ENCODE measurements around the gene HTRA1. TPM values are rescaled to one million over a fixed set of nuclear protein-coding genes. Genes with fewer than 3 reads are reported as not detected.

HTRA1 gene
- total RNA-seq, 1 donor from 2014 or later, result not detected

GRCh38 chr10:122445469-122445868, 15.9 kb upstream of the HTRA1 start:
- ATAC-seq (ENCODE audit: low read depth), result no peak
- DNase-seq, result no peak
- POLR2A ChIA-PET, result no interaction called here
- peaks cover 18% of the 10 kb centered on the region for H3K27me3 Mint-ChIP-seq
- TF ChIP-seq CTCF (IDR thresholded peaks at IDR 0.05), result no peak
- H3K36me3 Mint-ChIP-seq (ENCODE audit: low read depth), result no peaks in the 10 kb centered on the region
- CTCF ChIA-PET, result no interaction called here
- no peak overlapping the region for H3K27ac Mint-ChIP-seq
- intact Hi-C loops (cut with micrococcal nuclease), result no loop called here
- H3K4me1 Mint-ChIP-seq, result no peaks in the 10 kb centered on the region
- H3K9me3 Mint-ChIP-seq, result peaks cover under 1% of the 10 kb centered on the region
- no peak overlapping the region for H3K4me3 Mint-ChIP-seq

GRCh38 chr10:122445904-122446303, 15.4 kb upstream of the HTRA1 start:
- DNase-seq, result no peak
- H3K36me3 Mint-ChIP-seq (ENCODE audit: low read depth), result no peaks in the 10 kb centered on the region
- ATAC-seq (ENCODE audit: low read depth), result no peak
- no peak overlapping the region for H3K27ac Mint-ChIP-seq
- intact Hi-C loops (cut with micrococcal nuclease), result no loop called here
- peaks cover 18% of the 10 kb centered on the region for H3K27me3 Mint-ChIP-seq
- TF ChIP-seq CTCF (IDR thresholded peaks at IDR 0.05), result no peak
- H3K9me3 Mint-ChIP-seq, result no peaks in the 10 kb centered on the region
- ChIA-PET POLR2A (no interaction called here), CTCF (no interaction called here)
- H3K4me1 Mint-ChIP-seq, result no peaks in the 10 kb centered on the region
- no peak overlapping the region for H3K4me3 Mint-ChIP-seq

GRCh38 chr10:122446668-122447423, 14.5 kb upstream of the HTRA1 start:
- CTCF ChIA-PET, result no interaction called here

GRCh38 chr10:122448600-122448999, 12.8 kb upstream of the HTRA1 start:
- H3K4me3 Mint-ChIP-seq, result no peak overlapping the region
- H3K36me3 Mint-ChIP-seq (ENCODE audit: low read depth), result no peaks in the 10 kb centered on the region
- POLR2A ChIA-PET, result no interaction called here
- H3K27me3 Mint-ChIP-seq, result peaks cover 25% of the 10 kb centered on the region
- DNase-seq (no peak), ATAC-seq (ENCODE audit: low read depth) (no peak)
- no peaks in the 10 kb centered on the region for H3K9me3 Mint-ChIP-seq
- intact Hi-C loops (cut with micrococcal nuclease), result no loop called here
- H3K27ac Mint-ChIP-seq, result no peak overlapping the region
- TF ChIP-seq CTCF (IDR thresholded peaks at IDR 0.05), result no peak
- CTCF ChIA-PET, result interaction anchor here (2.1 kb wide), 1 partner anchor 13 kb away, joined by 4 read pairs; no protein-coding TSS in a partner anchor
- no peaks in the 10 kb centered on the region for H3K4me1 Mint-ChIP-seq

More at GRCh38 chr10:122446668-122447423, 14.5 kb upstream of the HTRA1 start:
- POLR2A ChIA-PET, result no interaction called here
- intact Hi-C loops (cut with micrococcal nuclease), result no loop called here
- Mint-ChIP-seq H3K36me3 (ENCODE audit: low read depth) (no peaks in the 10 kb centered on the region), H3K27me3 (peaks cover 25% of the 10 kb centered on the region), H3K9me3 (no peaks in the 10 kb centered on the region), H3K4me3 (no peak overlapping the region), H3K27ac (no peak overlapping the region), H3K4me1 (no peaks in the 10 kb centered on the region)
- ATAC-seq (ENCODE audit: low read depth), result no peak
- no peak for TF ChIP-seq CTCF (IDR thresholded peaks at IDR 0.05)
- DNase-seq, result no peak

- intact Hi-C loops (cut with micrococcal nuclease), result no loop called here
- Mint-ChIP-seq H3K27ac (no peak overlapping the region), H3K4me3 (no peak overlapping the region), H3K27me3 (peaks cover 28% of the 10 kb centered on the region), H3K4me1 (no peaks in the 10 kb centered on the region), H3K9me3 (no peaks in the 10 kb centered on the region), H3K36me3 (ENCODE audit: low read depth) (no peaks in the 10 kb centered on the region)
- ChIA-PET POLR2A (no interaction called here), CTCF (interaction anchor here (2.1 kb wide), 1 partner anchor 14 kb away, joined by 4 read pairs; no protein-coding TSS in a partner anchor)
- ATAC-seq (ENCODE audit: low read depth) (no peak), DNase-seq (no peak)
- TF ChIP-seq CTCF (IDR thresholded peaks at IDR 0.05), result no peak
Measured at GRCh38 chr10:122449153-122449552, 12.2 kb upstream of the HTRA1 start.

Measured in activated B cell treated with CpG ODN at 0.5 μM for 24 hours (primary cell).